Measurements from ENCODE around the gene MAPK14. TPM values are rescaled to one million over a fixed set of nuclear protein-coding genes. Genes with fewer than 3 reads are reported as not detected.

The MAPK14 gene
- total and polyA plus RNA-seq, 2 of the 4 experiments (the other 2 are of a cell fraction): 28.4 to 74.4 TPM

- peaks cover 4% of the 10 kb centered on the region for H3K9me1 ChIP-seq (ENCODE audit: insufficient read depth, low read length)
- CTCF ChIA-PET: no interaction called here
Observed at GRCh38 chr6:36050305-36050704, 22.7 kb downstream of the MAPK14 start.

More at GRCh38 chr6:36050305-36050704, 22.7 kb downstream of the MAPK14 start:
- POLR2A ChIA-PET (ENCODE audit: unreplicated experiment): no interaction called here
- Histone ChIP-seq H2BK15ac (ENCODE audit: low read depth, low read length) (no peak overlapping the region), H3K4me2 (ENCODE audit: low read depth, low read length) (no peak overlapping the region), H4K91ac (ENCODE audit: insufficient read depth, low read depth, low read length) (no peak overlapping the region), H2BK20ac (ENCODE audit: low read depth, low read length) (no peak overlapping the region), H3K27ac (ENCODE audit: insufficient read depth, low read length) (no peak overlapping the region), H3K56ac (ENCODE audit: extremely low read depth, insufficient read depth, low read length) (no peak overlapping the region), H2AFZ (replicated peaks; ENCODE audit: low read length, poor library complexity) (no peak overlapping the region), H3K4me1 (ENCODE audit: control insufficient read depth, insufficient read depth, low read length) (peaks cover 9% of the 10 kb centered on the region), H3K79me1 (ENCODE audit: low read depth in 1 of 2, low read length in 2 of 2) (peaks cover 41 to 69% of the 10 kb centered on the region in 2 experiments), H2BK5ac (ENCODE audit: low read depth, low read length, poor library complexity, severe bottlenecking) (no peak overlapping the region), H3K4ac (ENCODE audit: low read depth, low read length) (no peak overlapping the region), H2AK5ac (ENCODE audit: low read depth, low read length) (no peak overlapping the region), H3K9me3 (ENCODE audit: control insufficient read depth, insufficient read depth, low read length) (no peaks in the 10 kb centered on the region), H4K5ac (ENCODE audit: low read depth, low read length) (no peak overlapping the region), H3K9ac (ENCODE audit: low read depth, low read length) (no peak overlapping the region), H4K8ac (ENCODE audit: low read depth in 2 of 2, low read length in 2 of 2) (no peak overlapping the region), H2BK120ac (ENCODE audit: low read depth, low read length) (no peak overlapping the region), H3K27me3 (ENCODE audit: control insufficient read depth, insufficient read depth, low read length) (no peaks in the 10 kb centered on the region), H3K4me3 (ENCODE audit: insufficient read depth, low read depth, low read length) (no peak overlapping the region), H3K36me3 (ENCODE audit: control insufficient read depth, insufficient read depth, low read length) (peaks cover 6% of the 10 kb centered on the region), H3K18ac (ENCODE audit: low read depth, low read length) (no peak overlapping the region), H2AK9ac (replicated peaks; ENCODE audit: low read depth, low read length, poor library complexity) (no peak overlapping the region), H3K14ac (replicated peaks; ENCODE audit: low read depth, low read length) (no peak overlapping the region), H4K20me1 (ENCODE audit: insufficient read depth, low read length) (peaks cover 66% of the 10 kb centered on the region), H3K23ac (ENCODE audit: low read depth, low read length) (no peak overlapping the region)
- TF ChIP-seq RFX5 (IDR thresholded peaks at IDR 0.05; ENCODE audit: low read depth, low read length) (no peak), BHLHE40 (IDR thresholded peaks at IDR 0.05; ENCODE audit: low read depth, low read length) (no peak), RCOR1 (IDR thresholded peaks at IDR 0.05; ENCODE audit: insufficient replicate concordance, low read length) (no peak), NFE2L2 (IDR thresholded peaks at IDR 0.05; ENCODE audit: low read depth, low read length) (no peak), ELK1 (IDR thresholded peaks at IDR 0.05; ENCODE audit: borderline replicate concordance, low read depth, low read length) (no peak), USF2 (IDR thresholded peaks at IDR 0.05; ENCODE audit: low read depth, low read length) (no peak), CHD1 (IDR thresholded peaks at IDR 0.05; ENCODE audit: low read depth, low read length) (no peak), FOS (IDR thresholded peaks at IDR 0.05; ENCODE audit: low read depth, low read length) (no peak), MAFK (IDR thresholded peaks at IDR 0.05; ENCODE audit: low read depth, low read length) (no peak), POLR2A (IDR thresholded peaks at IDR 0.05; ENCODE audit: low read depth, low read length) (no peak), RAD21 (IDR thresholded peaks at IDR 0.05; ENCODE audit: low read length) (no peak), SMC3 (IDR thresholded peaks at IDR 0.05; ENCODE audit: low read depth, low read length) (no peak)
- DNase-seq (no peak), ATAC-seq (ENCODE audit: low read depth) (no peak)
- no TSS peak for BruUV-seq (replicated peaks)
- in situ Hi-C loops (cut with MboI; ENCODE audit: low sequenced_read_pairs) (no loop called here), dilution Hi-C loops (cut with HindIII; ENCODE audit: low sequenced_read_pairs, unreplicated experiment) (no loop called here), intact Hi-C loops (cut with micrococcal nuclease) (no loop called here)
- no CpG with 5 or more reads among the region's 1 CpG for WGBS, 2 experiments (ENCODE audit: extremely low coverage in 2 of 2, insufficient read length in 1 of 2)
